ENCODE measurements around the gene DOCK9.

DNA sequence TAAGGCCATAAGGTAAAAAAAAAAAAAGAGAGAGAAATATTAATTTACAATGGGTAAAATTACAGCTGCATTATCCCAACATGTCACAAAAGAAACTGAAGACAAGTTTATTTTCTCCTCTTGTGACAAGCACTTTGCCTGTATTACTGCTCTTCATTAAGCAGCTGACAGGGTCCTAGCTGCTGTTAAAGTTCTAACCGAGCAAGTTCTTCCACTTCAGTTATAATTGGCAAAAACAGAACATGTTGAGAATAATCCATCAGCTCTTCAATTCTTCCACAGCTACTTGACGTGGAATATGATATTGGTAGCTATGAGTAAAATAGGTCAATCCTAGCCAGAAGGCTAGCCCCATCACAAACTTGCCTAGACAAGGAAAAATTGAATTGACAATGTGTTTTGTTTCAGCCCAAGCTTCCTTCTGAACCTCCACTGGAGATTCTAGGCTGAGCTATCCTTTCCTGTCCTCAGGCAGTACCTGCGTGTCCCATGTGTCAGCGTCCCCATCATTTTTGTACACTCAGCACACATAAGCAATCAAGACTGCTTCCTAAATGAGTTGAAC lies 32.2 kb upstream of the DOCK9 start:
- TF ChIP-seq, protein P1, sequence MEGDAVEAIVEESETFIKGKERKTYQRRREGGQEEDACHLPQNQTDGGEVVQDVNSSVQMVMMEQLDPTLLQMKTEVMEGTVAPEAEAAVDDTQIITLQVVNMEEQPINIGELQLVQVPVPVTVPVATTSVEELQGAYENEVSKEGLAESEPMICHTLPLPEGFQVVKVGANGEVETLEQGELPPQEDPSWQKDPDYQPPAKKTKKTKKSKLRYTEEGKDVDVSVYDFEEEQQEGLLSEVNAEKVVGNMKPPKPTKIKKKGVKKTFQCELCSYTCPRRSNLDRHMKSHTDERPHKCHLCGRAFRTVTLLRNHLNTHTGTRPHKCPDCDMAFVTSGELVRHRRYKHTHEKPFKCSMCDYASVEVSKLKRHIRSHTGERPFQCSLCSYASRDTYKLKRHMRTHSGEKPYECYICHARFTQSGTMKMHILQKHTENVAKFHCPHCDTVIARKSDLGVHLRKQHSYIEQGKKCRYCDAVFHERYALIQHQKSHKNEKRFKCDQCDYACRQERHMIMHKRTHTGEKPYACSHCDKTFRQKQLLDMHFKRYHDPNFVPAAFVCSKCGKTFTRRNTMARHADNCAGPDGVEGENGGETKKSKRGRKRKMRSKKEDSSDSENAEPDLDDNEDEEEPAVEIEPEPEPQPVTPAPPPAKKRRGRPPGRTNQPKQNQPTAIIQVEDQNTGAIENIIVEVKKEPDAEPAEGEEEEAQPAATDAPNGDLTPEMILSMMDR (IDR thresholded peaks at IDR 0.05; ENCODE audit: insufficient read depth, low read depth, low read length), result no peak
- no peak for TF ChIP-seq EZH2 (IDR thresholded peaks at IDR 0.05; ENCODE audit: insufficient read depth, low read length)
